Effector memory CD8-positive, alpha-beta T cell (primary cell): ENCODE data around the gene MSI2.

ENCODE experiments used
- ATAC-seq: fragments of 150-1000 bp; cut with Tn5 transposase; replicated peaks from 2 replicates; pipeline ENCODE4 v1.10.0; 2021; ENCODE audit warnings: mild to moderate bottlenecking, moderate library complexity
- DNase-seq, 3 experiments: peaks; one replicate each; pipeline ENCODE4 v3.0.0; 2021
- H3K27ac Mint-ChIP-seq, 2 donors: one replicate each; pipeline ENCODE4 v1.8.0; 2022; ENCODE audit warnings: mild to moderate bottlenecking in 2 of 2, mixed read lengths in 2 of 2, moderate library complexity in 2 of 2
- H3K27me3 Mint-ChIP-seq, 2 donors: one replicate each; pipeline ENCODE4 v1.8.0; 2022; ENCODE audit warnings: mixed read lengths in 2 of 2
- H3K36me3 Mint-ChIP-seq: one replicate; pipeline ENCODE4 v1.8.0; 2022; ENCODE audit warnings: mild to moderate bottlenecking, moderate library complexity, mixed read lengths; ENCODE audit not compliant: insufficient read depth
- H3K4me1 Mint-ChIP-seq, 2 donors: one replicate each; pipeline ENCODE4 v1.8.0; 2022; ENCODE audit warnings: low read depth in 2 of 2, mixed read lengths in 2 of 2
- H3K4me3 Mint-ChIP-seq, 2 donors: one replicate each; pipeline ENCODE4 v1.8.0; 2022; ENCODE audit warnings: mild to moderate bottlenecking in 2 of 2, mixed read lengths in 2 of 2, moderate library complexity in 2 of 2
- H3K9me3 Mint-ChIP-seq, 2 donors: one replicate each; pipeline ENCODE4 v1.8.0; 2022; ENCODE audit warnings: mixed read lengths in 2 of 2

The MSI2 gene

GRCh38 chr17:57373756-57374155, 117.4 kb downstream of the MSI2 start:
- Mint-ChIP-seq H3K9me3 (no peaks in the 10 kb centered on the region), H3K4me3 (no peak overlapping the region), H3K27ac (no peak overlapping the region), H3K36me3 (no peaks in the 10 kb centered on the region), H3K4me1 (peaks cover 11 to 12% of the 10 kb centered on the region in 2 donors), H3K27me3 (no peaks in the 10 kb centered on the region)
- ATAC-seq = no peak
- DNase-seq = no peak

GRCh38 chr17:57375040-57375769, 118.9 kb downstream of the MSI2 start:
- H3K4me3 Mint-ChIP-seq = no peak overlapping the region
- no peak overlapping the region for H3K27ac Mint-ChIP-seq
- H3K4me1 Mint-ChIP-seq = peaks cover 4 to 14% of the 10 kb centered on the region in 2 donors

GRCh38 chr17:57375770-57376225, 119.5 kb downstream of the MSI2 start:
- Mint-ChIP-seq H3K27me3 (no peaks in the 10 kb centered on the region), H3K4me3 (no peak overlapping the region), H3K36me3 (no peaks in the 10 kb centered on the region), H3K4me1 (peaks cover 3 to 14% of the 10 kb centered on the region in 2 donors), H3K27ac (no peak overlapping the region), H3K9me3 (no peaks in the 10 kb centered on the region)
- DNase-seq (no peak), ATAC-seq (no peak)

More at GRCh38 chr17:57375040-57375769, 118.9 kb downstream of the MSI2 start:
- ATAC-seq = no peak
- Mint-ChIP-seq H3K27me3 (no peaks in the 10 kb centered on the region), H3K36me3 (no peaks in the 10 kb centered on the region), H3K9me3 (no peaks in the 10 kb centered on the region)
- no peak for DNase-seq

GRCh38 chr17:57377094-57377493, 120.8 kb downstream of the MSI2 start:
- no peaks in the 10 kb centered on the region for H3K9me3 Mint-ChIP-seq

GRCh38 chr17:57379237-57379894, 123.0 kb downstream of the MSI2 start:
- Mint-ChIP-seq H3K4me3 (no peak overlapping the region), H3K27me3 (no peaks in the 10 kb centered on the region), H3K9me3 (no peaks in the 10 kb centered on the region), H3K4me1 (peaks cover 2 to 24% of the 10 kb centered on the region in 2 donors), H3K36me3 (no peaks in the 10 kb centered on the region), H3K27ac (no peak overlapping the region)
- no peak for ATAC-seq
- no peak for DNase-seq

More at GRCh38 chr17:57377094-57377493, 120.8 kb downstream of the MSI2 start:
- peaks cover 5 to 17% of the 10 kb centered on the region in 2 donors for H3K4me1 Mint-ChIP-seq
- no peak overlapping the region for H3K27ac Mint-ChIP-seq
- ATAC-seq (no peak), DNase-seq (no peak)
- no peaks in the 10 kb centered on the region for H3K27me3 Mint-ChIP-seq
- no peaks in the 10 kb centered on the region for H3K36me3 Mint-ChIP-seq
- H3K4me3 Mint-ChIP-seq = no peak overlapping the region

GRCh38 chr17:57379895-57380434, 123.6 kb downstream of the MSI2 start:
- Mint-ChIP-seq H3K36me3 (no peaks in the 10 kb centered on the region), H3K27me3 (no peaks in the 10 kb centered on the region), H3K4me3 (no peak overlapping the region), H3K27ac (no peak overlapping the region), H3K9me3 (peaks cover 4 to 5% of the 10 kb centered on the region in 2 donors), H3K4me1 (peaks cover 6 to 27% of the 10 kb centered on the region in 2 donors)
- DNase-seq (no peak), ATAC-seq (no peak)

GRCh38 chr17:57381498-57381897, 125.2 kb downstream of the MSI2 start:
- ATAC-seq (no peak), DNase-seq (no peak)
- Mint-ChIP-seq H3K27ac (peak overlapping the region in 1 of 2 donors; percentile 52), H3K36me3 (no peaks in the 10 kb centered on the region), H3K27me3 (no peaks in the 10 kb centered on the region), H3K4me1 (peaks cover 6 to 34% of the 10 kb centered on the region in 2 donors), H3K4me3 (no peak overlapping the region), H3K9me3 (peaks cover 7 to 14% of the 10 kb centered on the region in 2 donors)

- H3K9me3 Mint-ChIP-seq = peaks cover 8 to 22% of the 10 kb centered on the region in 2 donors
- no peak overlapping the region for H3K4me3 Mint-ChIP-seq
- DNase-seq = no peak
- ATAC-seq = no peak
- no peaks in the 10 kb centered on the region for H3K27me3 Mint-ChIP-seq
- H3K4me1 Mint-ChIP-seq = peaks cover 11 to 34% of the 10 kb centered on the region in 2 donors
- no peak overlapping the region for H3K27ac Mint-ChIP-seq
- H3K36me3 Mint-ChIP-seq = no peaks in the 10 kb centered on the region
Measured at GRCh38 chr17:57384219-57384618, 127.9 kb downstream of the MSI2 start.

GRCh38 chr17:57385975-57386374, 129.7 kb downstream of the MSI2 start:
- ATAC-seq = no peak
- H3K4me1 Mint-ChIP-seq = peaks cover 15 to 26% of the 10 kb centered on the region in 2 donors
- no peak for DNase-seq
- H3K27me3 Mint-ChIP-seq = no peaks in the 10 kb centered on the region
- H3K4me3 Mint-ChIP-seq = no peak overlapping the region
- H3K27ac Mint-ChIP-seq = no peak overlapping the region
- H3K36me3 Mint-ChIP-seq = no peaks in the 10 kb centered on the region
- H3K9me3 Mint-ChIP-seq = peaks cover 8 to 22% of the 10 kb centered on the region in 2 donors

- Mint-ChIP-seq H3K9me3 (peaks cover 8 to 22% of the 10 kb centered on the region in 2 donors), H3K27me3 (no peaks in the 10 kb centered on the region), H3K36me3 (peaks cover 3% of the 10 kb centered on the region), H3K4me3 (no peak overlapping the region), H3K27ac (no peak overlapping the region), H3K4me1 (peaks cover 13 to 21% of the 10 kb centered on the region in 2 donors)
- no peak for DNase-seq
- ATAC-seq = no peak
Measured at GRCh38 chr17:57387575-57387974, 131.3 kb downstream of the MSI2 start.

GRCh38 chr17:57388131-57388725, 131.9 kb downstream of the MSI2 start:
- H3K27ac Mint-ChIP-seq = no peak overlapping the region
- H3K36me3 Mint-ChIP-seq = peaks cover 3% of the 10 kb centered on the region
- peaks cover 8 to 22% of the 10 kb centered on the region in 2 donors for H3K9me3 Mint-ChIP-seq
- H3K27me3 Mint-ChIP-seq = no peaks in the 10 kb centered on the region
- H3K4me3 Mint-ChIP-seq = no peak overlapping the region
- DNase-seq = no peak
- peaks cover 13 to 17% of the 10 kb centered on the region in 2 donors for H3K4me1 Mint-ChIP-seq
- ATAC-seq = no peak

- Mint-ChIP-seq H3K4me1 (peaks cover 13 to 18% of the 10 kb centered on the region in 2 donors), H3K36me3 (peaks cover 3% of the 10 kb centered on the region), H3K27ac (peak overlapping the region in 1 of 2 donors; percentile 32), H3K27me3 (no peaks in the 10 kb centered on the region), H3K4me3 (no peak overlapping the region), H3K9me3 (peaks cover 8 to 22% of the 10 kb centered on the region in 2 donors)
- DNase-seq (no peak), ATAC-seq (no peak)
Measured at GRCh38 chr17:57389473-57389872, 133.2 kb downstream of the MSI2 start.

GRCh38 chr17:57391076-57391825, 134.9 kb downstream of the MSI2 start:
- H3K36me3 Mint-ChIP-seq = peaks cover 3% of the 10 kb centered on the region
- H3K9me3 Mint-ChIP-seq = peaks cover 2 to 8% of the 10 kb centered on the region in 2 donors

More at GRCh38 chr17:57391076-57391825, 134.9 kb downstream of the MSI2 start:
- H3K27ac Mint-ChIP-seq = no peak overlapping the region
- H3K4me1 Mint-ChIP-seq = peaks cover 16 to 19% of the 10 kb centered on the region in 2 donors
- no peak for ATAC-seq
- no peak overlapping the region for H3K4me3 Mint-ChIP-seq
- no peaks in the 10 kb centered on the region for H3K27me3 Mint-ChIP-seq
- no peak for DNase-seq
